GM11168 (cell line): ENCODE data around the gene ENGASE.

Source experiments
- in situ Hi-C: fragments of 300-500 bp; cut with MboI; formaldehyde crosslinking; loops from one replicate; pipeline ENCODE4 v1.12.0; 2022; ENCODE audit warnings: low sequenced_read_pairs; ENCODE audit not compliant: unreplicated experiment

The ENGASE gene

DNA sequence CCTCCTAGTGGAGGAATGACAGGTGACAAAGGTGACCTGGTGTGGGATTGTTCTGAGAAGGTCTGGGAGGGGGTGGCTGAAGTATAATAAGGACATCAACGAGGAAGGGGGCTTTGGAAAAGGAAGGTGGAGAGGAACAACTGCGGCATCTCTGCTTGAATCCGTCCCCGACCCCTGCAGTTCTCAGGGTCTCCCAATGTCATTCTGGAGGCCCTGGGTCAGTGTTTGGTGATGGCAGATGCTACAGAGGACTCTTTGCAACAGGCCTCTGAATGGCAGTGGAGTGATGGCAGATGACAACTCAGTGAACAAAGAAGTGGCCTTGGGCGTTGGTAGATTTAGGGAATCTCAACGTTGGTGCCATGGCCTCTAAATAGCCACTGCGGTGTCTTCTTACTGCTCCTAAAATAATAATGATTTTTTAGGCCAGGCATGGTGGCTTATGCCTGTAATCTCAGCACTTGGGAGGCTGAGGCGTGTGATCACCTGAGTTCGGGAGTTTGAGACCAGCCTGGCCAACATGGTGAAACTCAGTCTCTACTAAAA is 1.3 kb downstream of the ENGASE start:
- in situ Hi-C loops = no loop called here

DNA sequence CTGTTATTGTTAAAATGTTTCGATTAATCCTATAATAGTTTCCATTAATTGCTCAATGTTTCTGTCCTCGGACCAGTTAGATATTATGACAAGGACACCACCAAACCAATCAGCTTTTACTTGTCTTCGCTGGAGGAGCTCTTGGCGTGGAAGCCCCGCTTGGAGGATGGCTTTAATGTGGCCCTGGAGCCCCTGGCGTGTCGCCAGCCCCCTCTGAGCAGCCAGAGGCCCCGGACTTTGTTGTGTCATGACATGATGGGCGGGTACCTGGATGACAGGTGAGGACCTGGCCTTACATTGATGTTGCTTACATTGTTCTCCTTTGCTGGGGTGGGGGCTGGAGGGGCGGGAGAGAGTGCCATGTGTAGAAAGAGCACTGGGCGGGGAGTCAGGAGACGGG is 3.0 kb downstream of the ENGASE start:
- in situ Hi-C loops = no loop called here

GRCh38 chr17:79078476-79079190 is 4.0 kb downstream of the ENGASE start:
- in situ Hi-C loops = no loop called here

DNA sequence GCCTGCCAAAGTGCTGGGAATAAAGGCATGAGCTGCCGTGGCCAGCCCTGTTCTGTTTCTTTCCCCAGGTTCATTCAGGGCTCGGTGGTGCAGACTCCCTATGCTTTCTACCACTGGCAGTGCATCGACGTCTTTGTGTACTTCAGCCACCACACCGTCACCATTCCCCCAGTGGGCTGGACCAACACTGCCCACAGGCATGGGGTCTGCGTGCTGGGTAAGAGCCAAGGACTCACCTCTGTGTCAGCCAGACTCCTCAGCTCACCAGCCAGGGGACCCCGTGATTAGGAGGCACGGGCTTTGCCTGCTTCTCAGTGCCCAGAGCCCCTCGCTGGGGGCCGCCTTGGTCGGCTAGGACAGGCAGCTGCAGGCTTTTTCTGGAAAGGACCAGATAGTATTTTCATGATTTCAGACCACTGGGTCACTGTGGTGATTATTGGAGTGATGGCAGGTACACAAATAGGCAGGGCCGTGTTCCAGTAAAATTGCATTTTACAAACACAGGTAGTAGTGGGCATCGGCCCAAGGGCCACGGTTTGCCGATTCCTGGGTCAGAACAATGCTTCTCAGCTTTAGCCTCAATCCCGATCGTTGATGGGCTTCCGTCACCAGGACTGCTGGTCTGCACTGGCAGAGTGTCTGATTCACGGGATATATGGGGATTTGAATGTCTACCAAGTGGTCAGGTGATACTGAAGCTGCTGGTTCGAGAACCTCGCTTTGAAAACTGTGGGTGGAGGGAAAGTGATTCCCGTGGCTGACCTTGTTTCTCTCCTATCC is 5.0 kb downstream of the ENGASE start:
- in situ Hi-C loops = no loop called here

- in situ Hi-C loops = no loop called here
Observed at GRCh38 chr17:79080349-79080748, 5.7 kb downstream of the ENGASE start.

- in situ Hi-C loops = no loop called here
Observed at GRCh38 chr17:79080761-79081290, 6.2 kb downstream of the ENGASE start.

GRCh38 chr17:79081571-79082276 is 7.1 kb downstream of the ENGASE start:
- in situ Hi-C loops = no loop called here

GRCh38 chr17:79082311-79083190 is 7.9 kb downstream of the ENGASE start:
- in situ Hi-C loops = no loop called here

DNA sequence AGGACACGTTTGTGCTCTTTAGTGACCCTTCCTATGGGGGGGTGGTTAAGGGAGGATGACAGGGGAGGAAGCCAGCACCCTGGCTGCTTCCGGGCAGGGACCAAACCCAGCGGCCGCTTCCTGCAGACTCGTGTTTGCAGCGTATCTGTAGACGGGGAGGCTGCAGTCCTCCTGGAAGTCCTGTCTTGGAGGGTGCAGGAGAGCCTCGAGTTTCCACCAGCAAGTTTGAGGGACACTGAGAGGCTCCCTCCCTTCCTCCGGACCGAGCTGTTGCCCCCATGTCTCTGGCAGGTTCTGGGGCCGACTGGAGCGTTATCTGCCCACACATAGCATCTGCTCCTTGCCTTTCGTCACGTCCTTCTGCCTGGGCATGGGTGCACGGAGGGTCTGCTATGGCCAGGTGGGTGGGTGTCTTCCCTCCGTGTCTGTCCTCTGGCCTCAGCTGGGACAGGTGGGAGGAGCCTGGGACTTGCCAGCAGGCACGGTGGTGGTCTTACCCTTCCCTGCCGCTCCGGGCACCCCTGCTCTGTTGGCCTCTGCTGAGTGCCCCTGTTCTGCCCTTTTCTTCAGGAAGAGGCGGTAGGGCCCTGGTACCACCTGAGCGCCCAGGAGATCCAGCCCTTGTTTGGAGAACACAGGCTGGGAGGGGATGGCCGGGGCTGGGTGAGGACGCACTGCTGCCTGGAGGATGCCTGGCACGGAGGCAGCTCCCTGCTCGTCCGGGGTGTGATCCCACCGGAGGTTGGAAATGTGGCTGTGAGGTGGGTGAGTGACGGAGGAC is 8.8 kb downstream of the ENGASE start:
- in situ Hi-C loops = no loop called here

- in situ Hi-C loops = no loop called here
Observed at GRCh38 chr17:79084291-79085153, 9.9 kb downstream of the ENGASE start.

DNA sequence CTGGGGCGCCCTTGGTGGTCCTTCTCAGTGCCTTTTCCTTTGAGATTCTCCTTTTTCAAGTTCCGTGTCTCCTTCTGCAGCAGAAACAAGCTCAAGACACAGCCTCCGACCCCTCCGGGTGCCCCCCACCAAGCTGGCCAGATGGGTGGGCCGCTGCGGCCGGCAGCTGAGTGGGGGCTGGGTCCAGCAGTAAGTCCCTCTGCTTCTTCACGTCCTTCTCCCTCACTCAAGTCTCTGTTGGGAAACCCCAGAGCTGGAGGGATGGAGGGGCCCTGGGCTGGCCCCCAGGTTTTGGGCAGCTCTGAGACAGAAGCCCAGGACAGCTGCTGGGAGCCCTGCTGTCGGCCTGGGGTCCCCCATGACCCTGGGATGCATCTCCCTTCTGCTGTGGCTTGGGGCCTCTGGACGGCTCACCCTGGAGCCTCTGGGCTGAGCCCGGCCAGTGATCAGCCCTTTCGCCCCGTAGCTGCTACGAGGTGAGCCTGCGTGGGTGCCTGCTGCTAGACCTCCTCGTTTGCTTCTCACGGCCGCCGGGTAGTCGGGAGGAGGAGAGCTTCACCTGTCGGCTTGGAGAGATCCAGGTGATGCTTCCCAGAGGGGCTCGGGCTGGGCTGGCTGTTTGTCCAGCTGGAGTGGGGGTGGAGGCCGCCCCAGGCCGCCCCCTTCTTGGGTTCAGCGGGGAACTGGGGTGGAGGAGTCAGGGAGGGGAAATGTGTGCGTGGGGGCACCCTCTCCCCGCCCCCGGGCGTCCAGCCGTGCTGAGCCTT is 10.7 kb downstream of the ENGASE start:
- in situ Hi-C loops = no loop called here

DNA sequence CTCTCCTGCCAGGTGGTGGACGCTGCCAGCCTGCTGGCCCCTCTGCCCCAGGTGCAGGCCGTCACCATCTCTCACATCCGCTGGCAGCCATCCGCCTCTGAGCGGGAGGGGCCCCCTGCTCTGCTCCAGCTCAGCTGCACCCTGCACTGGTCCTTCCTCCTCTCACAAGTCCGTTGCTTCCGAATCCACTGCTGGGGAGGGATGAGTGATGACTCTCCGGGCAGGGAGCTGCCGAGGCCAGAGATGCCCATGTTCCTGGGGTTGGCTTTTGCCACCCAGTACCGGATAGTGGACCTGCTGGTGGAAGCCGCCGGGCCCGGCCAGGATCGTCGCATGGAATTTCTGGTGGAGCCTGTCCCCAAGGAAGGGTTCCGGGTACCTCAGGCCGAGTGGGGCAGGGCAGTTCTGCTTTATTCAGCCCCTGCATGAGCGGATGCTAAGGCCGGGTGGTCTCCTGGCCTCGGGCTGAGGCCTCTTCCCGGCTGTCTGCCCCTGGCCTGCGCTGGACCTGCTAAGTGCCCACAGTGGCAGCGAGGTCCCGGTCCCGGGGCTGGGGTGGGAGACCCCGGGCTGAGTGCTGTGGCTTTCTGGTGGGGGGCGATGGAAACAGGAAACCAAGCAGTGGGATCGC is 11.4 kb downstream of the ENGASE start:
- in situ Hi-C loops = no loop called here

GRCh38 chr17:79086609-79087427 is 12.2 kb downstream of the ENGASE start:
- in situ Hi-C loops = no loop called here

DNA sequence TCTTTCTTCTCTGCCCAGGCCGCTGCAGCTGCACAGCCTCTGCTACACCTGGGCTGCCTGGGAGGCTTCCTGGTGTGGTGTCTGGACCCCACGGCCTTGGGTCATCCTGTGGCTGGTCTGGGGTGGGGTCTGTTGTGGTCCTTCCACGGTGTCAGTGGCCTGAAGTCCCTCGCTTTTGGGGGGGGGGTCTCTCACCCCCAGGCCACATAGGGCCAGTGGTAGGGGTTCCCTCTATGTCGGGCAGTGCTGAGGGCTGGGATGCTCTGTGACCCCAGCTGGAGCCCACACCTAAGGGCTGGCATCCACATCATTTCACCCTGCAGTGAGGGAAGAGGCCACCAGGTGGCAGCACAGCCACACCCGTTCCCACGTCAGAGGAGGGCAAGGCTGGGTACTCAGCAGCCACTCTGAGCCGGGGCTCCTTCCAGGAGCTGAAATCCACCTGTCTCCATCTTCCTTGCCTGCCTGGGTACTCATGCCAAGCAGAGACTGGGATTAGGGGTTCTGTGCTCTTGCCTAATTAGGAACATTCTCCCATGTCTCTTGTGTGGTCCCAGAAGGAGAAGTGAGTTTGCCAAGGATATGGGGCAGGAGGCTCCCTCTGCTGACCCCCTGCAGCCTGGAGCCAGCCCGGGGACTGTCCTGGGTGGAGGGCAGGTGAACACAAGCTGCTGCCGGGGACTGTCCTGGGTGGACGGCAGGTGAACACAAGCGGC is 13.0 kb downstream of the ENGASE start:
- in situ Hi-C loops = no loop called here

- in situ Hi-C loops = no loop called here
Observed at GRCh38 chr17:79088247-79088996, 13.8 kb downstream of the ENGASE start.
